Islet of Langerhans (tissue), 1 donor: ENCODE measurements around the gene HDGFL3.
"Not testable (repeated sequence)": the region's sequence is repeated elsewhere in the genome, so short reads cannot be mapped to it uniquely, and the experiment has no call there.

Experiments used
- FAIRE-seq: peaks from one replicate; lab custom pipeline; 2011; peaks lifted over from hg19 to GRCh38; lab: Jason Lieb, UNC

Gene HDGFL3

GRCh38 chr15:83100097-83100646 is 107.5 kb downstream of the HDGFL3 start:
- no peak for FAIRE-seq

DNA sequence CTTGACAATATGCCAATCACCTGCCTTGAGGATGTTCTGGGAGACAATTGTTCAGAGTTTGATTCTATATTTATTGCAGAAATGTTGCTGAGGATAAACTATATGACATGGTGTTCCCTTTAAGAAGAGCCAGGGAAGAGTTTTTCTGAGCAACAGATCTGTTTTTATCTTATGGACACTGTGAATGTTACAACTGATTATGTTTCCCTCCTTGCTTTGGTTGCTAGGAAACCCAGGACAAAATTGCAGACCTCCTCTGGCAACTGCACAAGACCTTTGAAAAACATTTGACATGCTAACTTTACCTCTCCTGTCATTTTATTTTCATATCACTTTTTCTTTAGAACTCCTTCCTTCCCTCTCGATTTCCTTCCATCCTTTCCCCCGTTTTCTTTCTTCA is 108.3 kb downstream of the HDGFL3 start:
- no peak for FAIRE-seq

GRCh38 chr15:83098079-83098478 is 109.5 kb downstream of the HDGFL3 start:
- FAIRE-seq, result no peak

DNA sequence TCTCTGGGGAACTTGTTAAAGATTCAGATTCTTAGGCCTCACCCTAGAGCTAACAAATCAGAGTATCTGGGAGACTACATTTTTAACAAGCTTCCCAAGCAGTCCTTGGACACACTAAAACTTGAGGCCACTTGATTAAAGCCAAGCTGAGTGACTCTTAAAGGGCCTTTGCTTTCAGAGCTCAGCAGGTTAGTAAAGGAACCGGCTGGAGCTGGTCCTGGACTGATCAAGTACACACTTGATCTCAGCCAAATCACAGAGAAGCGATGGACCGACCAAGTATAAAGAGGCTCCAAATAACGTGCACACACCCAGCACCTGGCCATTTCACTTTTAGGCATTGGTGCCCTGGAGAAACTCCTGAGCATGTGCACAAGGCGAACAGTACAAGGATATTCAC is 113.0 kb downstream of the HDGFL3 start:
- no peak for FAIRE-seq

GRCh38 chr15:83092309-83092976 is 115.2 kb downstream of the HDGFL3 start:
- FAIRE-seq, result no peak

- FAIRE-seq, result not testable (repeated sequence)
These were observed 115.7 kb downstream of the HDGFL3 start for GRCh38 chr15:83091965-83092308.

GRCh38 chr15:83090465-83090864 is 117.2 kb downstream of the HDGFL3 start:
- FAIRE-seq, result no peak

- FAIRE-seq, result no peak
These were observed 118.7 kb downstream of the HDGFL3 start for GRCh38 chr15:83088876-83089275.

DNA sequence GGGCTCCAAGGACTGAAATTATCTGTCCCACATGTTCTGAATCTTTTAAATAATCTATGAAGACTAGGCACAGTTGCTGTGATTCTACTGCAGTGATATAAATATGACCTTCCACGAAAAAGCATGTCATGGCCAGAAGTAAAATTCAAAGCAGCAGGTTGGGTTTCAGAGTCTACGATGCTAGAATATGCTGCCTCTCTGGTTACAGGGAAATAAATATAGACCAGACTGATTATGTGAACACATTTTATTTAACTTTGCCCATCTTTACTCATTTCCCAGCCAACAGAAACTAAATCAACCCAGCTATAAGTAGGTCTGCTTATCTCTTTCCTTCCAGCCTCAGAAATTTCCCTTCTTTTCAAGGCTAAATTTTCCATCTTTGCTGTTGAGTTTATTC is 120.0 kb downstream of the HDGFL3 start:
- FAIRE-seq, result no peak

DNA sequence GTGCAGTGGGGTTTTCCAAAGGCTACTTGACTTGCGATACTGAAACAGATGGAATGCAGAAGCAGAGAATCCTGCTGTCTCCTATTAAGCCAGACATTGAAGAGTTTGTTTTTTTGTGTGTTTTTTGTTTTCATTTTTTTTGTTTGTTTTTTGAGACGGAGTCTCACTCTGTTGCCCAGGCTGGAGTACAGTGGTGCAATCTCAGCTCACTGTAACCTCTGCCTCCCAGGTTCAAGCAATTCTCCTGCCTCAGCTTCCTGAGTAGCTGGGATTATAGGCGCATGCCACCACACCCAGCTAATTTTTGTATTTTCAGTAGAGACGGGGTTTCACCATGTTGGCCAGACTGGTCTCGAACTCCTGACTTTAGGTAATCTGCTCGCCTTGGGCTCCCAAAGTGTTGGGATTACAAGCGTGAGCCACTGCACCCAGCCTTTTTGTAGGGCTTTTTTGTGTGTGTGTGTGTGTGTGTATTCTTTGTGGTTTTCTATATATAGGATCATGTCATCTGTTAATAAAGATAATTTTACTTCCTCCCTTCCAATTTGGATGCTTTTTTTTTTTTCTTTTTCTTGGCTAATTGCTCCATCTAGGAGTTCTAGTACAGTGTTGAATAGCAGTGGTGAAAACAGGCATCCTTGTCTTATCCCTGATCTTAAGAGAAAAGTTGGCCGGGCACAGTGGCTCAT is 121.6 kb downstream of the HDGFL3 start:
- not testable (repeated sequence) for FAIRE-seq

GRCh38 chr15:83085461-83085860 is 122.2 kb downstream of the HDGFL3 start:
- not testable (repeated sequence) for FAIRE-seq

DNA sequence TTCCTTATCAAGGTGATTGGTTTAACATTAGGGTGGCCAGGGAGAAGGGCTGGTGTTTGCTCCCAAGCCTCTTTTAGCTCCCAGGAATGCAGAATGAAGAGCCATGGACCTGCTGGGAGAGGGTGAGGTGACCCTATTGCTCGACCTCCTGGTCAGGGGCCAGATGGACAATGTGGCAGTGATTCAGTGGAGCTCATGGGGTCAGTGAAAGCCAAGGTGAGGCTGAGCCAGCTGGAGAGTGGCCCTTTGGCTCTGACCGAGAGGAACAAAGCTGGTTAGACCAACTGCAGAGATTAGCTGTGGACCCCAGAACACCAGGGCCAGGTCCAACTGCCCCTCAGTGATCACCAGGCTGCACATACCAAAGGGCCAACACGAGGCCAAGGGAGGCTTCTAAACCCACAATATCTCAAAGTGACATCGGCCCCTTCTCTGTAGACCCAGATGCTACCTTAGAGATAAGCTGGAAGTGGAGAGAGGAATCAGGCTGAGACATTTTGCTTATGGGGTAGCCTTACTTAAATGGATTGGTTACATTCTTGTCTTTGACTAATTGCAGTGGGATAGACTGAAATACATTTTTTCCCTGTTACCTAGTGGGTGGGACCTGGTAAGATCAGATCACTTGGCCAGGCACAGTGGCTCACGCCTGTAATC is 124.8 kb downstream of the HDGFL3 start:
- FAIRE-seq, result no peak

DNA sequence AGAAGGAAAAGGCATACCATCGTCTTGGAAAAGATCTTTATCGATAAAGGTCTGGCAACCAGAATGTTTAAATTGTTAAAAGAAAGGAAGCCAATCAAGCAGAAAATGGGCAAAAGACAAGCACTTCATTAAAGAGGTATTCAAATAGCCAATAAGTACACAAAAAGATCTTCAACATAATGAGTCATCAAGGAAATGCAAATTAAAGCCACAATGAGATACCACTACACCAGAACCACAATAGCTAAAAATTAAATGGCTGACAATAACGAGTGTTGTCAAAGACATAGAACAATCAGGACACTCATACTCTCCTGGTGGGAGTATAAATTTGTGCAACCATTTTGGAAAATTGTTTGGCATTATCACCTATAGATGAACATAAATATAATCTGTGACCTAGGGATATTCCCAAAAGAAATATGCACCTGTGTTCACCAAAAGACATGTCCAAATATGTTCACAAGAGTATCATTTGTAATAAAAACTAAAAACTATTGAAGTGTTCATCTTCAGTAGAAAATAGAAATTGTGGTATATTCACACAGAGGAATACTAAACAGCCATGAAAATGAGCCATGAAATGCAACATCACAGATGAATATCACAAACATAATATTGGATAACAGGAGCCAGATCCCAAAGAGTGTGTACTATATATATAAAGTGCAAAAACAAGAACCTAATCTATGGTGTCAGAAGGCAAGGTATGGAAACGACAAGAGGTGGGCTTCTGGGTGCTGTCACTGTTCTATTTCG is 126.2 kb downstream of the HDGFL3 start:
- no peak for FAIRE-seq

- no peak for FAIRE-seq
These were observed 128.9 kb downstream of the HDGFL3 start for GRCh38 chr15:83078712-83079111.
